B cell (primary cell): ENCODE results near the gene LRRC15. TPM values are rescaled to one million over a fixed set of nuclear protein-coding genes. Genes with fewer than 3 reads are reported as not detected.

Source experiments
- ATAC-seq: fragments of 200-7000 bp; cut with Tn5 transposase; one replicate; pipeline ENCODE4 v1.10.0; 2021; ENCODE audit warnings: low read depth, mild to moderate bottlenecking, moderate number of reproducible peaks, moderate library complexity
- CTCF ChIA-PET: fragments of 350-600 bp; sonication (Branson Sonifier 250); formaldehyde crosslinking; loops from one replicate; lab custom pipeline; 2021; ENCODE audit warnings: antibody characterized with exemption, inconsistent platforms; lab: Charles Lee
- POLR2A ChIA-PET: fragments of 350-600 bp; sonication (Branson Sonifier 250); formaldehyde crosslinking; loops from one replicate; lab custom pipeline; 2021; ENCODE audit warnings: antibody characterized with exemption; lab: Charles Lee
- DNase-seq: peaks from one replicate; pipeline ENCODE4 v3.0.0; 2013
- H2AFZ ChIP-seq: 2 replicates; pipeline ENCODE4 v1.6.1; 2012; ENCODE audit warnings: mild to moderate bottlenecking, low read depth, low read length; ENCODE audit not compliant: insufficient read depth, poor library complexity, severe bottlenecking
- H3K27ac ChIP-seq, 2 donors: 1 replicate in 1 of 2; 2 replicates in 1 of 2; pipeline ENCODE4 v1.5.1; 2012 to 2013; ENCODE audit warnings: low read length in 2 of 2, mild to moderate bottlenecking in 2 of 2, moderate library complexity in 1 of 2
- H3K27me3 ChIP-seq, 4 experiments: fragments of 200-600 bp in 1 of 4; sonication (generic) in 1 of 4; replicated peaks in 1 of 4; 1 replicate in 2 of 4; 2 replicates in 2 of 4; pipeline versions ENCODE4 v1.6.1 to v1.7.0; 2013 to 2016; ENCODE audit warnings: low read length in 3 of 4, mild to moderate bottlenecking in 2 of 4, mixed read lengths in 1 of 4, moderate library complexity in 1 of 4; ENCODE audit not compliant: insufficient read depth in 4 of 4, control insufficient read depth in 3 of 4; ENCODE audit errors: control extremely low read depth in 1 of 4
- H3K36me3 ChIP-seq, 2 experiments: replicated peaks in 1 of 2; 1 replicate in 1 of 2; 2 replicates in 1 of 2; pipeline versions ENCODE4 v1.6.1 to v1.7.1; 2013; ENCODE audit warnings: low read length in 1 of 2; ENCODE audit not compliant: insufficient read depth in 2 of 2, control insufficient read depth in 1 of 2; ENCODE audit errors: control extremely low read depth in 1 of 2, extremely low read depth in 1 of 2
- H3K4me1 ChIP-seq, 2 donors: fragments of 200-600 bp in 1 of 2; sonication (generic) in 1 of 2; 1 replicate in 1 of 2; 2 replicates in 1 of 2; pipeline versions ENCODE4 v1.5.1 to v1.6.1; 2013 to 2017; ENCODE audit warnings: low read length in 2 of 2; ENCODE audit not compliant: control insufficient read depth in 2 of 2, insufficient read depth in 2 of 2
- H3K4me2 ChIP-seq: replicated peaks from 2 replicates; pipeline ENCODE3; 2012; ENCODE audit warnings: mild to moderate bottlenecking, low read depth, low read length; ENCODE audit not compliant: poor library complexity, severe bottlenecking
- H3K4me3 ChIP-seq, 5 experiments: fragments of 200-600 bp in 1 of 5; sonication (generic) in 1 of 5; 1 replicate in 3 of 5; 2 replicates in 2 of 5; pipeline versions ENCODE4 v1.5.1 to v1.7.0; 2011 to 2016; ENCODE audit warnings: low read length in 4 of 5, mild to moderate bottlenecking in 4 of 5, low read depth in 2 of 5, control low read depth in 1 of 5, moderate library complexity in 1 of 5; ENCODE audit not compliant: insufficient read depth in 1 of 5; ENCODE audit errors: control extremely low read depth in 1 of 5, extremely low read depth in 1 of 5
- H3K79me2 ChIP-seq: fragments of 200-600 bp; sonication (generic); one replicate; pipeline ENCODE4 v1.6.0; 2016; ENCODE audit warnings: low read length; ENCODE audit not compliant: control insufficient read depth, insufficient read depth
- H3K9ac ChIP-seq: fragments of 200-600 bp; sonication (generic); 2 replicates; pipeline ENCODE4 v1.6.1; 2017; ENCODE audit warnings: mild to moderate bottlenecking, low read length, moderate library complexity
- H3K9me3 ChIP-seq, 3 donors: one replicate each; pipeline versions ENCODE4 v1.6.1 to v1.7.1; 2013; ENCODE audit warnings: low read length in 2 of 3; ENCODE audit not compliant: control insufficient read depth in 2 of 3, insufficient read depth in 1 of 3; ENCODE audit errors: control extremely low read depth in 1 of 3
- H4K20me1 ChIP-seq: 2 replicates; pipeline ENCODE4 v1.6.0; 2012; ENCODE audit warnings: mild to moderate bottlenecking, low read length; ENCODE audit not compliant: insufficient read depth, control insufficient read depth, poor library complexity, severe bottlenecking
- H3K27ac Mint-ChIP-seq: one replicate; pipeline ENCODE4 v1.8.0; 2021; ENCODE audit warnings: mixed read lengths
- H3K27me3 Mint-ChIP-seq: one replicate; pipeline ENCODE4 v1.8.0; 2021; ENCODE audit warnings: mixed read lengths
- H3K4me1 Mint-ChIP-seq: one replicate; pipeline ENCODE4 v1.8.0; 2021; ENCODE audit warnings: mixed read lengths
- H3K4me3 Mint-ChIP-seq: one replicate; pipeline ENCODE4 v1.8.0; 2021; ENCODE audit warnings: mixed read lengths
- H3K9me3 Mint-ChIP-seq: one replicate; pipeline ENCODE4 v1.8.0; 2022; ENCODE audit warnings: mixed read lengths; ENCODE audit not compliant: insufficient read depth
- CTCF ChIP-seq: fragments of 200-600 bp; IDR thresholded peaks from one replicate; pipeline ENCODE4 v1.8.0; 2022; ENCODE audit warnings: antibody characterized with exemption, mild to moderate bottlenecking
- EZH2 ChIP-seq: IDR thresholded peaks from 2 replicates; pipeline ENCODE4 v1.6.1; 2012; ENCODE audit warnings: borderline replicate concordance, low read depth, mild to moderate bottlenecking, moderate library complexity, low read length; ENCODE audit not compliant: insufficient read depth, poor library complexity, severe bottlenecking
- WGBS: methylation state at CpG from one replicate; pipeline ENCODE4 v1.1.5; 2013; ENCODE audit warnings: missing lambda C conversion rate; ENCODE audit not compliant: insufficient coverage; 5-methylcytosine and 5-hydroxymethylcytosine counted together
- intact Hi-C: fragments of 100-400 bp; cut with micrococcal nuclease; formaldehyde crosslinking; loops from one replicate; pipeline ENCODE4 v1.10.0; 2022
- polyA plus RNA-seq: library from polyadenylated mRNA; depleted of rRNA; stranded (reverse); fragments of >200 nt; gene quantifications from 2 replicates; pipeline ENCODE4 v1.2.3, GENCODE V29; 2012
- total RNA-seq, 2 donors: library from RNA; stranded (reverse); fragments of 120-200 nt in 1 of 2; gene quantifications; 1 replicate in 1 of 2; 2 replicates in 1 of 2; pipeline versions ENCODE4 v1.2.3 to v1.2.4, GENCODE V29; 2013 to 2022

LRRC15 gene
- total and polyA plus RNA-seq, 2 donors (not counting 1 experiment from before 2014, with no cell fraction given), result not detected

- intact Hi-C loops, result loop anchor here (1.0 to 10.0 kb wide), 5 partner anchors 103 to 431 kb away; no protein-coding TSS in a partner anchor
Observed at GRCh38 chr3:194305356-194306108, 64.0 kb downstream of the LRRC15 start.

More at GRCh38 chr3:194305356-194306108, 64.0 kb downstream of the LRRC15 start:
- Histone ChIP-seq H3K79me2 (no peaks in the 10 kb centered on the region), H3K36me3 (no peaks in the 10 kb centered on the region), H2AFZ (no peak overlapping the region), H4K20me1 (peaks cover 5% of the 10 kb centered on the region), H3K27me3 (peaks cover 0 to 6% (median 2%) of the 10 kb centered on the region in 4 experiments), H3K4me3 (peak overlapping the region in 2 of 5 experiments; percentile 7 to 57), H3K9ac (peak overlapping the region; percentile 51), H3K4me1 (peaks cover 50 to 61% of the 10 kb centered on the region in 2 donors), H3K9me3 (peaks cover 0 to 17% (median 6%) of the 10 kb centered on the region in 3 donors), H3K27ac (peak overlapping the region; percentile 95 to 98), H3K4me2 (peak overlapping the region; percentile 92)
- Mint-ChIP-seq H3K4me3 (peak overlapping the region; percentile 71), H3K4me1 (peaks cover 51% of the 10 kb centered on the region), H3K27me3 (no peaks in the 10 kb centered on the region), H3K27ac (peak overlapping the region; percentile 91), H3K9me3 (no peaks in the 10 kb centered on the region)
- TF ChIP-seq CTCF, result no peak
- no peak for TF ChIP-seq EZH2
- ChIA-PET POLR2A (interaction anchor here (0.8 to 1.7 kb wide), 2 partner anchors 164 to 166 kb away, joined by 3 to 6 read pairs; no protein-coding TSS in a partner anchor), CTCF (interaction anchor here (0.9 to 4.1 kb wide), 5 partner anchors 11 to 526 kb away, joined by 3 to 47 read pairs (median 6); no protein-coding TSS in a partner anchor)
- DNase-seq, result peak; percentile 47
- no peak for ATAC-seq
- 50% methylated on average over 9 of the region's 11 CpGs for WGBS

Other genes with a start within 250 kb of the LRRC15 start
- 2.4 and 3.6 TPM in 2 replicates for gene HES1, start 233.6 kb downstream of the LRRC15 start, total RNA-seq
- 60.3 and 119 TPM in 2 replicates for gene HES1, start 233.6 kb downstream of the LRRC15 start, polyA plus RNA-seq
- gene CPN2, start 18.4 kb downstream of the LRRC15 start, total RNA-seq, result not detected in 2 replicates
- gene CPN2, start 18.4 kb downstream of the LRRC15 start, polyA plus RNA-seq, result not detected in 2 replicates
- gene GP5, start 29.5 kb upstream of the LRRC15 start, total RNA-seq, result 0.15 and 0.22 TPM in 2 replicates
- 0.01 and 0.06 TPM in 2 replicates for gene GP5, start 29.5 kb upstream of the LRRC15 start, polyA plus RNA-seq
- gene ATP13A3, start 117.3 kb upstream of the LRRC15 start, total RNA-seq, result 61.0 and 61.1 TPM in 2 replicates
- 6.1 and 12.2 TPM in 2 replicates for gene ATP13A3, start 117.3 kb upstream of the LRRC15 start, polyA plus RNA-seq